NCI-H345 treated with DMSO at 0.1 percent for 48 hours (cell line): ENCODE data around the gene PAIP1.
"Not testable (repeated sequence)": the region's sequence is repeated elsewhere in the genome, so short reads cannot be mapped to it uniquely, and the experiment has no call there.

Source experiments
- DNase-seq: peaks from one replicate; lab custom pipeline; 2025; ENCODE audit not compliant: unreplicated experiment; lab: John Stamatoyannopoulos, UW

PAIP1 gene, protein sequence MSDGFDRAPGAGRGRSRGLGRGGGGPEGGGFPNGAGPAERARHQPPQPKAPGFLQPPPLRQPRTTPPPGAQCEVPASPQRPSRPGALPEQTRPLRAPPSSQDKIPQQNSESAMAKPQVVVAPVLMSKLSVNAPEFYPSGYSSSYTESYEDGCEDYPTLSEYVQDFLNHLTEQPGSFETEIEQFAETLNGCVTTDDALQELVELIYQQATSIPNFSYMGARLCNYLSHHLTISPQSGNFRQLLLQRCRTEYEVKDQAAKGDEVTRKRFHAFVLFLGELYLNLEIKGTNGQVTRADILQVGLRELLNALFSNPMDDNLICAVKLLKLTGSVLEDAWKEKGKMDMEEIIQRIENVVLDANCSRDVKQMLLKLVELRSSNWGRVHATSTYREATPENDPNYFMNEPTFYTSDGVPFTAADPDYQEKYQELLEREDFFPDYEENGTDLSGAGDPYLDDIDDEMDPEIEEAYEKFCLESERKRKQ

DNA sequence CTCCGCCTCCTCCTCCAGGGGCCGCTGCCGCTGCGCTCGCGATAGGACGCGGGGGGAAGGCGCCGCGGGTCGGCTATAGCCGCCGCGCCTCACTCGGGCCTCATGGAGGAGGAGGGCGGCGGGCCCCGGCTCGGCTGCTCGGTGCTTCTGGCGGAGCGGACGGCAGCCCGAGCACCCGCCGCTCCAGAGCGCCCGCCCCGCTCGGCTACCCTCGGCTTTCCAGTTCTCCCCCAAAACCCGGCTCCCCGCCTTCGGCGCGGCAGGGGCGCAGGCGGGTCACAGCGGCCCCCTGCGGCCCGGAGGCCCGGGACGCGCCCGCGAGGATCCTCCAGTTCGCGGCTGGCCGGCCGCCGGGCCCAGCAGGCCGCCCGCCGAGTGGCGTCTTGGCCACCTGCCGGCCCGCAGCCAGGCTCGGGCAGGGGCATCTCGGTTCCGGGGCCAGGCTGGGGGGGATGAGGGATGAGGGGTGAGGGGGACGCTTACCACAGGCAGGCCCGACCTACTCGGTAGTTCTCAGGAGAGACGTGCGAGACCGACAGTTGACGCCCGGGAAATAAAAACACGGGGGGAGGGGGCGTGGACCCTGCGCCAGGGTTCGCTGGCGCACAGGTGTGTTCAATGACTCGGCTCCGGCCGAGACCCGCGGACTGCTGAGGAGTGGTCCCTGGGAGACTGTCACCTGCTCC, at the start of gene PAIP1:
PAIP1 (minus strand) TSS at position 221 of the 686 bp plus-strand sequence. CDS start 231 bp downstream, outside the sequence.
- DNase-seq: peak; percentile 41

DNA sequence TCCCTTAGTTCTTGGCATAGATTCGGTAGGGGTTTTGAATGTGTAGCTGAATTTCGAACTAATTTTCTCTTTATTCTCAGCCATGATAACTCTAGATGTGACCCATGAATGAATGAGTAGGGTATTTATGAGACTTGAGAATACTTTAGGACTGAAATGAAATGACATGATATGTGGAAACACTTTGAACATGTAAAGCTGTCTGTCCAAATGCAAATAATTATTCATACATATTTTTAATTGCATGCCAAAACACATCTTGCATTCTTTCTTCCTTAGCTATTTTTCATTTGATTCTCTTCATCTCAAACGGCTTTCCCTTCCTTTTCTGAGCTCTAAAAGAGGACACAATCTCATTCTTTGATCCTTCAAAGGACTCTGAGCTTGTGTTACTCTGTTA, 49.5 kb upstream of the PAIP1 start:
- DNase-seq: no peak

DNA sequence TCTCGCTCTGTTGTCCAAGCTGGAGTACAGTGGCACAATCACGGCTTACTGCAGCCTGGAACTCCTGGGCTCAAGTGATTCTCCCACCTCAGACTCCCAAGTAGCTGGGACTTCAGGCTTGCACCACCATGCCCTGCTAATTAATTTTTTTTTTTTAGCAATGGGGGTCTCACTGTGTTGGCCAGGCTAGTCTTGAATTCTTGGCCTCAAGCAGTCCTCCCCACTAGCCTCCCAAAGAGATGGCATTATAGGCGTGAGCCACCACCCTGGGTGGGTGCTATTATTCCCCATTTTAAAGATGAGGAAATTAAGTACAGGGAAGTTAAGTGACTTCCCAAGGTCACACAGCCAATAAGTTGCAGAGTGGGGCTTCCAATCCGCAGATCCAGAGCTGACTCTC, 47.8 kb upstream of the PAIP1 start:
- no peak for DNase-seq

DNA sequence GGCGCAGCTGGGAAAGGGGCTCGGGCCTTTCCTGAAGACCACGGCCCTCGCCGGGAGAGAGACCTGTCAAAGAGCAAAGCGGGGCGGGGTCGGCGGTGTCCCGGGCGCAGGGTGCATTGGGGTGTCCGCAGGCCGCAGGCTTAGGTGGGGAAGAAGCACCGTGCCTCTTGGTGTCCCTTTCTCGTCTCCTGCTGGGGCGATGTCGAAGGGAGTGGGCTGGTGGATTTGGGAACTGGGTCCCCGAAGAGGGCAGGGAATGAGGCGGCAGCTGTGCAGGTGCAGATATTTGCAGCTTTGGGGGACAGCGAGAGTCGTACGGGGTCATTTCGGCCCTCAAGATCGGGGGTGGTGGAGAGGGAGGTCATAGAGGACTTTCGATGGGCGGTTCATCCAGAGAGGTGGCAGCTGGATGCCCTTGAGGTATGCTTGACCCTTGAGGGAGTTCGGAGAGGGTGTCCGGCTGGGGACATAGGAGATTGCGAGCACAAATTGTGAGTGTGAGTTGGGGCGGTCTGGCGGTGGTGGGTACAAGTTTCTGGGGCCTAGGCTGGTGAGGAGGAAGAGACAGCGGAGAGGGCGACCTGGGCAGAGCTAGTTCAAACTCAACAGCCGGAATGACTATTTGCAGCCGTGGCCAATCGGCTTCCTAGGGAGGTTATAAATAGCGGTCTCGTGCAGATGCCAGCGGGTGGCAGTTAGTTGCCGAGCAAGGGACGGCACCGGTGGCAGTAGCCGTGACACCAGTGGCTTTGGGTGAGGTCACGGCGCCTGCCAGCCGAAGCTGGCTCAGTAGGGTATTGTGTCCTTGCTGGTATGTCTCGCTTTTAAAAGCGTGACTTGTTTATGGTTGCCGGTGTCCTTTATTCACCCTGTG, 46.7 kb upstream of the PAIP1 start:
- DNase-seq: peak; percentile 74

DNA sequence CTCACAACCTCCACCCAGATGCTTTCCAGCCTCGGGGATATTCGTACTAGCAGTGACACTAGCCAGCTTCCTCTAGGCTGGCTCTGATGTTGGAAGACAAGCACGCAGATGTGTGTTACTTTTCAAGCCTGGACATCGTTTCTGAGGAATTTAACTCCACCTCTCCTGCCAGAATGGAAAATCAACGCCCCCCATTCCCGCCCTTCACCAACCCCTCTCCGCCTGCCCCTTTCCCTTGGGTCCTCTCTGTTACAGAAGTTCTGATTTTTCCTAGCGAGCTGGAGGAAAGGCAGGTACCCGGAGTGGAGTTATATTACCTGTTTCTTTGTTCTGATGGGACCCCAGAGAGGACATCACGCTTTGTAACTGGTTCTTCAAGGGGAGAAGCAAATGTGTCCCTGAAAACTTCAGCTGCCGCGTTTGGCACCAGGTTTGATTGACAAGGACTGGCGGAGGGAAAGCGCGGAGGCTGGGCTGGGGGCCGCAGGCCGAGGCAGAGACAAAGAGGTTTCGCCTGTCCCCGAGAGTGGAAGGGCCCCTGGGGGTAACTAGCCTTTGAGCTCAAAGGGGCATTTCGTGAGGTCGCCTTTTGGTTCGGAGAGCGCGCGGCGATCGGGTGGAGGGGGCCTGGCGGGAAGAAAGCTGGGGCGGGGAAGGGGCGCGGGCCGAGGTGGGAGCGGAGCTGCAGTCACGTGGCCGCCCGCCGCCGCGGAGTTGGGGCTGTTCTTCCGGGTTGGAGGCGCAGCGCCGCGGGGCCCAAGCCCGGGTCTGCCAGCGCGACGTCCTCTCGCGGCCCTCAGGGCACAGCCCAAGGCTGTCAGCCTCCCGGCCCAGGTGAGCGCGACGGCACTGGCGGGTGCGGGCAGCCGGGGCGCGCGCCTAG, 45.8 kb upstream of the PAIP1 start, which contains the start of gene NNT:
NNT (plus strand) TSS at position 720 of the 883 bp plus-strand sequence. CDS start 6,016 bp downstream, outside the sequence.
- peak; percentile 60 for DNase-seq

DNA sequence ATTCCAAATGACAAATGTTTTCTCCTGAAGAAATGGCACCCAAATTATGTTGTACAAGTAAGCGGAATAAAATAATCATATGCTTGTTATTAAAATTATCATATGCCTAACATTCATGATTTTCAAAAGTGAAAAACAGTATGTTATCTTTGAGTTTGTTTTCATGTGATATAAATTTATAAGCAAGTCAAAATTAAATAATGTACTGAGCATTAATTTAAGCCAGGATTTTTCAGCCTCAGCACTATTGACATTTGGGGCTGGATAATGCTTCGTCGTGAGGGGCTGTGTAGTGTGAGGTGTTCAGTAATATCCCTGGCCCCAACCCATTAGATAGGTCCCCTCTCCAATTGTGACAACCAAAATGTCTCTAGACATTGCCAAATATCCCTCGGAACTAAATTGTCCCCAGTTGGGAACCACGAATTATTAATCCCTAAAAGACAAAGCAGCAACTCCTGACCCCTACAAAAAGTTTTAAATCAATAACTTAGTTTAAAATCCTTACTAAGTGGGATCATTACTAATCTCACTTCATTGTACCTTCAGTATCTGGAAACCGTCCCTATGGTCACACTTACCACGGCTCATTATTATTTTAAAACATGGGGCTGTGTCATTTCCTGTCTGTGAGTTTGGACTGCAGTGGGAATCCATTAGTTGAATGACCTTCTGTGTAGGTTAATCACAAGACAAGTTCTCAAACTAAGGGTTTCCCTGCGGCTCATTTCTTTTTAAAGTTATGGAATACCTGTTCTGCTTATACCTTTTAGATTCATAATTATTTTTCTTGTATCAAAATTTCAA, 44.8 kb upstream of the PAIP1 start:
- DNase-seq: peak; percentile 52

DNA sequence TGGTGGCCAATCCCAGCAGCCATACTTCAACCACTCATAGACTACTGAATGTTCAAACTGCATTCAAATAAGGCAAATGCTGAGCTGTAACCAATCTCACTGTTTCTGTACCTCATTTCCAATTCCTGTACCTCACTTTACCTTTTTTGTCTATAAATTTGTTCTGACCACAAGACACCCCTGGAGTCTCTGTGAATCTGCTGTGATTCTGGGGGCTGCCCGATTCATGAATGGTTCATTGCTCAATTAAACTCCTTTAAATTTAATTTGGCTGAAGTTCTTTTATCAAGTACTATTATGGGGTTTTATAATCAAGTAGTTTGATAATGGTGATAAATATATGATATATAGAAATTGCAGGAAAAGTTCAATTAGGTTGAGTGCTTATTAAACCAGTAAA, 42.0 kb upstream of the PAIP1 start:
- DNase-seq: not testable (repeated sequence)

DNA sequence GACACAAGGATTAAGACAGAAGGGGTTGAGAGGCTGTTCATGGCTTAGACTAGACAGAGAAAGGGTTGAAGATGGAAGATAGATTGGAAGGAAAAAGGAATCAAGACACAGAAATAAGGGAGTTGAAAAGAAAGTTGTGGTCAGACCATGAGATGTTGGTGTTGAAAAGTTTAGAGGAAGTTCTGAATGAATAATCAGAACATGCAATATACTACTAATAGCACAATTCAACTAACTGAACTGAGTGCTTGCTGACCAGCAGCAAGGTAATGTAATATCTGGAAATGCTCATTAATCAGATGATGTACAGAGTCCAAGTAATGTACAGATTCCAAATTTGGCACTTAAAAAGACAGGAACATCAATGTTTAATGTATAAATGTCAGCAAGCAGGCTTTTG, 35.5 kb upstream of the PAIP1 start:
- DNase-seq: no peak

DNA sequence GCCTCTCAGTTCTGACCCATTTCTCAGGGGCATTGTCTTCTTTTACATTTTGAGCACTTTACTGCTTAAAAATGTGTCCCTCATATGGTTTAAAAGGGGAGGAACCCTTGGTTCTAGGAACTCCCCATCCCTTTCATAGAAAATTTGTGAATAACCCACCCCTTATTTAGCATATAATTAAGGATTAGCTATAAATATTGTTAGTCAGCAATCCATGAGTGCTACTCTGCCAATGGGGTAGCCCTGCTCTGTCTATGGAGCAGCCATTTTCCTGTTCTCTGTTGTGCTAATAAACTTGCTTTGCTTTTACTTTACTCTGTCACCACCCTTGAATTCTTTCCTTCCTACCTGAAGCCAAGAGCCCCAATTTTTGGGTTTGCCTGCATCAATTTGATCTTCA, 33.8 kb upstream of the PAIP1 start:
- no peak for DNase-seq

DNA sequence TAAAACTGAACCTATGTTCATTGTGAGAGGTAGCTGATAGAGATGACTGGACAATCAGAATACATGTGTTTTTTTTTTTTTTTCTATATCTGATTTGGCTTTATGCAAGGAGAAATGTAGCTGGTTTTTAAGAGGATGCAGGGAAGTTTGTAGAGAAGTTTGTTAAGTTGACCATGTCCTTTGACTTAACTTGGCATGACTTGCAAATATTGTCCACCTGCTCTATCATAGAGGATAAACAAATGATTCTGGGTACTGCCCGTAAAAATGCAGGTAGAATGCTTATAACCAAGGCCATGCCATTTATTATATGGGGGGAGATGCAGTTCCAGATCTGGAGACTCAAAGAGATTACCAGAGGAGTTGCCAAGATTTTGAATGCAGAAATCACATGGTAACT, 32.4 kb upstream of the PAIP1 start:
- DNase-seq: no peak

DNA sequence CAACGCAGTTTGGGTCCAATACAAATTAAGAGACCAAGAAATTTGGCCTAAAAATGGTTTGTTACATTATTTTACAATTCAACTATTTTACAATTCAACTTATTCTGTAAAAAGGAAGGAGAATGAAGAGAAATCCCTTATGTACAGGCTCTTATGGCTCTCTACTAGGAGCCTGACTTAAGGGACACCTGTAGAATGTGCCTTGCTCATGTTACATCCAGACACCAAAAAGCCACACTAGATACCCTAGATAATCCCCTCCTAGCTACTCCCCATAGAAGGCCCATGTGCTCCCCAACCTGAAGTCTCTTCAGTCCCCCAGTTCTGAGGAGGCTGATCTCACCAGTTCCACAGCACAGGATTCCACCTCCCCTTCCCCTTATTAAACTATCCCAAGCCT, 32.0 kb upstream of the PAIP1 start:
- DNase-seq: no peak

DNA sequence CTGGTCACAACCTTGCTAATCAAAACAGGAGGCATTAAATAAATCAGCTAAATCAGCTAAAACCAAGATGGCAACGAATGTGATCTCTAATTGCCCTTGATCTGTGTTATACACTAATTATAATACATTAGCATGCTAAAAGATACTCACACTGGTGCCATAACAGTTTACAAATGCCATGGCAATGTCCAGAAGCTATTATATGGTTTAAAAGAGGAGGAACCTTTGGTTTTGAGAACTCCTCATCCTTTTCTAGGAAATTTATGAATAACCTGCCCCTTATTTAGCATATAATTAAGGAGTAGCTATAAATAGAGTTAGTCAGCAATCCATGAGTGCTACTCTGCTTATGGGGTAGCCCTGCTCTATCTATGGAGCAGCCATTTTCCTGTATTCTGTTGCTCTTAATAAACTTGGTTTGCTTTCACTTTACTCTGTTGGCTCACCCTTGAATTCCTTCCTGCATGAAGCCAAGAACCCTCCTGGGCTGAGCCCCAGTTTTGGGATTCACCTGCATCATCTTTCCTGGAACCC, 27.4 kb upstream of the PAIP1 start:
- DNase-seq: no peak

DNA sequence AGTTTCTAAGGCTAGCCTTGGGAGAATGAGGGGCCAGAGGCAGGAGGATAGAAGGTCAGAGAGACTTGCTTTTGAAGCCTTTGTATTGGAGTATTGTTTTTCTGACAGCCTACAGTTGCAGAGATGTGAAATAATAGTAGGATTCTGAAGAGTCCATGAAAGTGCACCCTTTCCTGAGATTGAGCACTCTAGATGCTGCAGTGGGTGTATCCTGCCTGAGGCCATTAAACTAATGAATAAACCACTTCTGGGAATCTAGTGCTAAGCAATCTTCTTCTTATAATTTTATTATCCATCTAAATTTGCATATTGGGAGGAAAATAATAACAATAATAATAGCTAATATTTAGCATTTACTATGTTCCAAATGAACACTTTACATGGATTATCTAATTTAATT, 26.8 kb upstream of the PAIP1 start:
- no peak for DNase-seq

DNA sequence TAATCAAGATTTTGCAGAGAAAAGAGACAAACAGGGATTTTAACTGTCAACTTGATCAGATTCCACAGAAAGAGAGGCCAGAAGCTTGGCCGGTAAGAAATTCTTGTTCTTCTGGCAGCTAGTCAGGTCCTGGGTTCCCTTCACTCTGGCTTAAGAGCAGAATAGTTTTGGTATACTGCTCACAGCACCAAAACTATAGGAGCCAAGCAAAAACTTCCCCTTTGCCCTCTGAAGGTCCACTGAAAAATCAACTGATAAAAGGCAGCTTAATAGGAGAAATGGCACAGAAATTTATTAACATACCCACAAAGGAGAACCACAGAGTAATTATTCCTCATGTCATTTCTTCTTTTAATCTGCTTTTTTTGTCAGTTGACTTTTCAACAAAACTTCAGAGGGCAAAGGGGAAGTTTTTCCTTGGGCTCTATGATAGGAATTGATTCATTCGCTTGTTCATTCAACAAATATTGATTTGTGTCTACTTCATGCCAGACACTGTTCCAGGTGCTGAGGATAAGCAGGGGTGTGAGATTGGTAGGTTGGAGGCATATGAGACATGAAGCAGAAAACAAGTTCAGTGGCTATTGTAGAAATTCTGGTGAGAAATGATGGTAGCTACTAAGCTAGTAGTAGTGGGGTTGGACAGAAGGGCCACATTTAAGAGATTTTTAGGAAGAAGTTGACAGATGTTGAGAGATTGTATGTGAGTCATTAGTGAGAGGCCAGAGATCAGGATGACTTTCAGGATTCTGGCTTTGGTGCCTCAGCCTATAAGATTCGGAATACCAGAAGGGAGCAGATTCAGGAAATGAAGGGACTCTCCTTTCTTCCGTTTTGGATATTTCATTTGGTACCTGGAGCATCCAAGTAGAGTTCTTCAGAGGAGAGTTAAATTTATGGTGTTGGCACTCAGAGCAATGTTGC, 25.5 kb upstream of the PAIP1 start:
- DNase-seq: no peak

DNA sequence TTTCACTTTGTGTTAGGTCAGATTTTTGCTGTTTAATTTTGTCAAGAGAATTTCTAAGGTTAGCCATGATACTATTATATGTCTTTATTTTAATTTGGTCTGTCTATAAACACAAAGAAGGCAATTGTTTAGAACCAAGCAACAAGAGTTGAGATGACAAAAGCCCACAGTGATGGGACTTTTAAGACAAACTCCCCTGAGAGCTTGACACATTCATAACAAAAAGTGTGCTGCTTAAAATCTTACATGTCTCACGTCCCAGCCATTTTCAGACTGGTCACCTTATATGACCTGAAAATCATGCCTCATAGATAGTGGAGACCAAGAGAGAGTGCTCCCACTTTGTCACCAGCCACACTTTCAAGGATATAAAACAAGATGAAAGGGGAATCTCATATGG, 24.5 kb upstream of the PAIP1 start:
- DNase-seq: no peak

DNA sequence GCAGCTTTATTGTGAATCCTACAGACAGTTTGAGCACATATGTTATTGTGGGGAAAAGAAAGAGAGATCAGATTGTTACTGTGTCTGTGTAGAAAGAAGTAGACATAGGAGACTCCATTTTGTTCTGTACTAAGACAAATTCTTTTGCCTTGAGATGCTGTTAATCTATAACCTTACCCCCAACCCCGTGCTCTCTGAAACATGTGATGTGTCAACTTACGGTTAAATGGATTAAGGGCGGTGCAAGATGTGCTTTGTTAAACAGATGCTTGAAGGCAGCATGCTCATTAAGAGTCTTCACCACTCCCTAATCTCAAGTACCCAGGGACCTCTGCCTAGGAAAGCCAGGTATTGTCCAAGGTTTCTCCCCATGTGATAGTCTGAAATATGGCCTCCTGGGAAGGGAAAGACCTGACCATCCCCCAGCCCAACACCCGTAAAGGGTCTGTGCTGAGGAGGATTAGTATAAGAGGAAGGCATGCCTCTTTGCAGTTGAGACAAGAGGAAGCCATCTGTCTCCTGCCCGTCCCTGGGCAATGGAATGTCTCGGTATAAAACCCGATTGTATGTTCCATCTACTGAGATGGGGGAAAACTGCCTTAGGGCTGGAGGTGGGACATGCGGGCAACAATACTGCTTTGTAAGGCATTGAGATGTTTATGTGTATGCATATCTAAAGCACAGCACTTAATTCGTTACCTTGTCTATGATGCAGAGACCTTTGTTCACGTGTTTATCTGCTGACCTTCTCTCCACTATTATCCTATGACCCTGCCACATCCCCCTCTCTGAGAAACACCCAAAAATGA, 23.7 kb upstream of the PAIP1 start:
- DNase-seq: not testable (repeated sequence)

DNA sequence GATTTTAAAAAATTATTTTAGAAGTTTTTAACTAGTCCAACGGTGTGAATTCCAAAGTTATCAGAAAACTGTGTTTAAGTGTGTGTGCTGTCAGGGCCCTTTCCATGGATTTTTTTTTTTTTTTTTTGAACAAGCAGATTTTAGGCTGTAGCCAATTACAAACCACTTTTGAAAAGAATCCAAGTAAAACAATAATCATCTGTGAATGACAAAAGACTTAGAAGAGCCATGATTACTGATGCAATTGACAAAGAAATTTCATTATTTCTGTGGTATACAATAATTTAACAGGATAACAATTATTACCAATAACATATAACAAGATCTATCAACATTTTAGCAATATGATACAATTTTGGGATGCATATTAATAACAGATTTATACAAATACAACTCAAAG, 16.2 kb upstream of the PAIP1 start:
- DNase-seq: no peak
